ENCODE results near the gene UNC13A. TPM values are rescaled to one million over a fixed set of nuclear protein-coding genes. Genes with fewer than 3 reads are reported as not detected.

Gene UNC13A
- total and polyA plus RNA-seq, 3 donors from 2014 or later = 1.2 to 3.2 (median 2.6) TPM

- Histone ChIP-seq H3K27me3 (no peaks in the 10 kb centered on the region), H3K4me1 (peaks cover 16% of the 10 kb centered on the region), H3K9me3 (no peaks in the 10 kb centered on the region), H3K4me3 (no peak overlapping the region), H3K36me3 (ENCODE audit: low read depth, missing control alignments) (no peaks in the 10 kb centered on the region), H3K27ac (no peak overlapping the region)
- DNase-seq = peak; percentile 20
- intact Hi-C loops (cut with DNase I; ENCODE audit: low total_unique reads) = no loop called here
- no peak for TF ChIP-seq POLR2A (IDR thresholded peaks at IDR 0.05)
- no peak for TF ChIP-seq CTCF (IDR thresholded peaks at IDR 0.05)
- WGBS, 2 donors = 0 to 3% methylated on average over 12 to 19 of the region's 28 CpGs
Observed at GRCh38 chr19:17686592-17687024, 1.5 kb downstream of the UNC13A start.

- no peaks in the 10 kb centered on the region for H3K27me3 ChIP-seq
- TF ChIP-seq CTCF (IDR thresholded peaks at IDR 0.05) (no peak), POLR2A (IDR thresholded peaks at IDR 0.05) (no peak)
Observed at GRCh38 chr19:17686023-17686521, 2.1 kb downstream of the UNC13A start.

GRCh38 chr19:17685451-17686022 lies 2.6 kb downstream of the UNC13A start:
- H3K27ac ChIP-seq = no peak overlapping the region
- 63 to 70% methylated on average over 12 to 15 of the region's 15 CpGs for WGBS, 2 donors
- no peak for DNase-seq
- TF ChIP-seq CTCF (IDR thresholded peaks at IDR 0.05) = no peak
- no peak for TF ChIP-seq POLR2A (IDR thresholded peaks at IDR 0.05)
- intact Hi-C loops (cut with DNase I; ENCODE audit: low total_unique reads) = no loop called here
- no peaks in the 10 kb centered on the region for H3K9me3 ChIP-seq
- no peaks in the 10 kb centered on the region for H3K27me3 ChIP-seq
- no peaks in the 10 kb centered on the region for H3K36me3 ChIP-seq (ENCODE audit: low read depth, missing control alignments)
- peaks cover 17% of the 10 kb centered on the region for H3K4me1 ChIP-seq
- no peak overlapping the region for H3K4me3 ChIP-seq

More at GRCh38 chr19:17686023-17686521, 2.1 kb downstream of the UNC13A start:
- DNase-seq = no peak
- Histone ChIP-seq H3K4me3 (no peak overlapping the region), H3K9me3 (no peaks in the 10 kb centered on the region), H3K27ac (no peak overlapping the region), H3K4me1 (peaks cover 16% of the 10 kb centered on the region), H3K36me3 (ENCODE audit: low read depth, missing control alignments) (no peaks in the 10 kb centered on the region)
- 1% methylated on average over 7 to 11 of the region's 12 CpGs for WGBS, 2 donors
- intact Hi-C loops (cut with DNase I; ENCODE audit: low total_unique reads) = no loop called here

- Histone ChIP-seq H3K4me3 (no peak overlapping the region), H3K9me3 (no peaks in the 10 kb centered on the region), H3K27ac (no peak overlapping the region), H3K27me3 (no peaks in the 10 kb centered on the region), H3K36me3 (ENCODE audit: low read depth, missing control alignments) (no peaks in the 10 kb centered on the region), H3K4me1 (peaks cover 26% of the 10 kb centered on the region)
- no peak for DNase-seq
- TF ChIP-seq POLR2A (IDR thresholded peaks at IDR 0.05) (no peak), CTCF (IDR thresholded peaks at IDR 0.05) (no peak)
- 67 to 90% methylated on average over 4 of the region's 4 CpGs for WGBS, 2 donors
- intact Hi-C loops (cut with DNase I; ENCODE audit: low total_unique reads) = no loop called here
Observed at GRCh38 chr19:17684256-17684655, 3.9 kb downstream of the UNC13A start.

- no peak for DNase-seq
- intact Hi-C loops (cut with DNase I; ENCODE audit: low total_unique reads) = no loop called here
- Histone ChIP-seq H3K27ac (no peak overlapping the region), H3K4me3 (no peak overlapping the region), H3K4me1 (peaks cover 22% of the 10 kb centered on the region), H3K9me3 (no peaks in the 10 kb centered on the region), H3K27me3 (no peaks in the 10 kb centered on the region), H3K36me3 (ENCODE audit: low read depth, missing control alignments) (no peaks in the 10 kb centered on the region)
- TF ChIP-seq POLR2A (IDR thresholded peaks at IDR 0.05) = no peak
- TF ChIP-seq CTCF (IDR thresholded peaks at IDR 0.05) = no peak
- 92 to 94% methylated on average over 4 of the region's 4 CpGs for WGBS, 2 donors
Observed at GRCh38 chr19:17683078-17683477, 5.1 kb downstream of the UNC13A start.
